ENCODE results near the gene SEC61B. TPM values are rescaled to one million over a fixed set of nuclear protein-coding genes. Genes with fewer than 3 reads are reported as not detected.
"Not testable (repeated sequence)": the region's sequence is repeated elsewhere in the genome, so short reads cannot be mapped to it uniquely, and the experiment has no call there.

SEC61B gene
- total RNA-seq, 4 donors from 2014 or later = 41.0 to 99.0 (median 75.1) TPM

DNA sequence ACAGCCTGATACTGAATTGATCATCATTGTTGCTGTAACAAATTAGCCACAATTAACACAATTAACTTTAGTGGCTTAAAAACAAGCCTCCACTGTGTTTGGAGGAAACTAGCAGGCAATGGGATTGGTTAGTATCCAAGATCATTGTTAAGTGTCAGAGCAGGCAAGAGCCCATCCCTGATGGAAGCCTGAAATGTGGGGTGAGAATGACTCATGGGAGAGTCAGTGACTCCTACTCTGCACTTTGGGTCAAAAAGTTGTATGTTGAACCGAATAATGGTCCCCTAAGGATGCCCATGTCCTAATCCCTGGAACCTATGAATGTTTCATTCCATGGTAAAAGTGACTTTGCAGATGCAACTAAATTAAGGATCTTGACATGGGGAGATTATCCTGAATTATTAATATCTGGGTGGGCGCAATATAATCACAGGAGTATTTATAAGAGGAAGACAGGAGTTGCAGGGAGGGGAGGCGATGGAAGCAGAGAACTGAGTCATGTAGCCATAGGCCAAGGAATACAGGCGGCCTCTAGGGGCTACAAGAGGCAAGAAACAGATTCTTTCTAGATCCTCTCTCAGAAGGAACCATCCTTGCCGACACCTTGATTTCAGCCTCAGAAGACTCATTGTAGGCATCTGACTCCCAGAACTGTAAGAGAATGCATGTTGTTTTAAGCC is 29.2 kb upstream of the SEC61B start:
- no peaks in the 10 kb centered on the region for H3K4me1 ChIP-seq
- H3K36me3 ChIP-seq = no peaks in the 10 kb centered on the region
- H3K4me3 ChIP-seq = no peak overlapping the region
- no peaks in the 10 kb centered on the region for H3K27me3 ChIP-seq
- no peaks in the 10 kb centered on the region for H3K9me3 ChIP-seq
- WGBS, 2 donors = 56 to 61% methylated on average over 5 of the region's 5 CpGs
- TF ChIP-seq EP300 (IDR thresholded peaks at IDR 0.05) (no peak), POLR2A (IDR thresholded peaks at IDR 0.05) (no peak), CTCF (IDR thresholded peaks at IDR 0.05) (no peak)
- DNase-seq (ENCODE audit: low spot score in 2 of 2) = no peak
- H3K27ac ChIP-seq = no peak overlapping the region

DNA sequence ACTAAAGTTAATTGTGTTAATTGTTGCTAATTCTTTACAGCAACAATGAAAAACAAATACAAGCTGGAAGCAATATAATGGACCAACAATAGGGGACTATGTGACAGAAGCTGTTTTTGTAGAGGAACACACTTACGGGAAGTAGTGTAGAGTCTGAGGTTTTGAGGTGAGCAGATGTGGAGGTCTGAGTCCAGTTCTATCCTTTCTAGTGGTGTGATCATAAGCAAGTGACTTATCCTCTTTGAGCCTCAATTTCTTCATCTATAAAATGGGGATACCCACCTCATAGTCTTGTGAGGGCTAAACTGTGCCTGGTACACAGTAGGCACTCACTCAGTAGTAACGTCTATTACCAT is 28.6 kb upstream of the SEC61B start:
- no peaks in the 10 kb centered on the region for H3K27me3 ChIP-seq
- no peak for TF ChIP-seq POLR2A (IDR thresholded peaks at IDR 0.05)
- TF ChIP-seq EP300 (IDR thresholded peaks at IDR 0.05) = no peak
- no peak for TF ChIP-seq CTCF (IDR thresholded peaks at IDR 0.05)
- no peak for DNase-seq (ENCODE audit: low spot score in 2 of 2)
- H3K36me3 ChIP-seq = no peaks in the 10 kb centered on the region
- WGBS, 2 donors = 33 to 64% methylated on average over 2 of the region's 2 CpGs
- H3K9me3 ChIP-seq = no peaks in the 10 kb centered on the region
- H3K27ac ChIP-seq = no peak overlapping the region
- no peak overlapping the region for H3K4me3 ChIP-seq
- no peaks in the 10 kb centered on the region for H3K4me1 ChIP-seq

DNA sequence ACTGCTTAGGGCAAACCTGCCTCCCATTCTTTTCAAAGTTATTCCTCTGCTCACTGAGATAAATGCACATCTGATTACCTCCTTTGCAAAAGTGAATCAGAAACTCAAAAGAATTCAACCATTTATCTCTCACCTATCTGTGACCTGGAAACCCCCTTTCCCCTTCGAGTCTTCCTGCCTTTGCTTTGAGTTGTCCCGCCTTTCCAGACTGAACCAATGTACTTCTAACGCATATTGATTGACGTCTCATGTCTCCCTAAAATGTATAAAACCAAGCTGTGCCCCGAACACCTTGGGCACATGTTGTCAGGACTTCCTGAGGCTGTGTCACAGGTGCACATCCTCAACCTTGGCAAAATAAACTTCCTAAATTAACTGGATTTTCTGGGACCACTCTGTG is 25.6 kb upstream of the SEC61B start:
- not testable (repeated sequence) for DNase-seq (ENCODE audit: low spot score in 2 of 2); H3K4me1 ChIP-seq; H3K4me3 ChIP-seq; H3K27ac ChIP-seq; H3K9me3 ChIP-seq; H3K27me3 ChIP-seq; H3K36me3 ChIP-seq
- WGBS, 2 donors = 85 to 89% methylated on average over 5 of the region's 5 CpGs

DNA sequence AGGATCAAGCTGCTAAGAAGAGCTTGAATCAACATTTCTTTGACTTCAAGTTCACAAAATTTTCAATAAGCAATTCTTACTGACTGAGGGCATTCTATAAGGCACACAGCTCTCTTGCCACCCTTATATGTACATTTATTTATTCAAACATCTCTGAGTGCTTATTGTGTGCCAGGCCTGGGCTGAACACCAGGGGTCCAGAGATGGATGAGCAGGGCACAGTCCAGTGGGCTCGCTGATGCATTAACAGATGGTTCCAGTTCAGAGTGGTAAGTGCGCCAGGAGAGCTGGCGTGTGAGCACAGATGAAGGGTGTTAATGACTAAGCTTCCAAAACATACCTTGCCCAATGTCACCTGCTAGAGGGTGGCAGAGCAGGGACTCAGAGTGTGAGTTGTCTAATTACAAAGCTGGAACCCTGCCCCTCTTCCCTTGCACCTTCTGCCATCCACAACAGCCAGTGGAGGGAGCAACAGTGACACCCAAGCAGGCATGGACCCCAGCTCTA is 24.9 kb upstream of the SEC61B start:
- 94 to 96% methylated on average over 3 of the region's 3 CpGs for WGBS, 2 donors
- TF ChIP-seq POLR2A (IDR thresholded peaks at IDR 0.05) (no peak), CTCF (IDR thresholded peaks at IDR 0.05) (no peak), EP300 (IDR thresholded peaks at IDR 0.05) (no peak)
- no peaks in the 10 kb centered on the region for H3K4me1 ChIP-seq
- no peaks in the 10 kb centered on the region for H3K9me3 ChIP-seq
- no peak overlapping the region for H3K27ac ChIP-seq
- DNase-seq (ENCODE audit: low spot score in 2 of 2) = no peak
- no peak overlapping the region for H3K4me3 ChIP-seq
- no peaks in the 10 kb centered on the region for H3K36me3 ChIP-seq
- no peaks in the 10 kb centered on the region for H3K27me3 ChIP-seq

GRCh38 chr9:99197987-99198386 is 24.1 kb upstream of the SEC61B start:
- H3K4me1 ChIP-seq = no peaks in the 10 kb centered on the region
- no peaks in the 10 kb centered on the region for H3K27me3 ChIP-seq
- TF ChIP-seq EP300 (IDR thresholded peaks at IDR 0.05) = no peak
- H3K27ac ChIP-seq = no peak overlapping the region
- no peak overlapping the region for H3K4me3 ChIP-seq
- 64 to 74% methylated on average over 8 to 9 of the region's 9 CpGs for WGBS, 2 donors
- no peaks in the 10 kb centered on the region for H3K9me3 ChIP-seq
- no peak for DNase-seq (ENCODE audit: low spot score in 2 of 2)
- no peaks in the 10 kb centered on the region for H3K36me3 ChIP-seq

- WGBS, 2 donors = 84 to 85% methylated on average over 8 of the region's 8 CpGs
These were observed 22.0 kb upstream of the SEC61B start for GRCh38 chr9:99199938-99200539.

More at GRCh38 chr9:99199938-99200539, 22.0 kb upstream of the SEC61B start:
- no peak for TF ChIP-seq POLR2A (IDR thresholded peaks at IDR 0.05)
- TF ChIP-seq EP300 (IDR thresholded peaks at IDR 0.05) = no peak
- no peak for TF ChIP-seq CTCF (IDR thresholded peaks at IDR 0.05)
- Histone ChIP-seq H3K27ac (no peak overlapping the region), H3K36me3 (no peaks in the 10 kb centered on the region), H3K4me1 (no peaks in the 10 kb centered on the region), H3K27me3 (no peaks in the 10 kb centered on the region), H3K9me3 (no peaks in the 10 kb centered on the region), H3K4me3 (no peak overlapping the region)
- no peak for DNase-seq (ENCODE audit: low spot score in 2 of 2)
